Measurements from ENCODE around the gene GVQW3.

GRCh38 chr11:76339221-76339620 lies 41.9 kb upstream of the GVQW3 start:
- TF ChIP-seq ZNF274 (IDR thresholded peaks at IDR 0.05; ENCODE audit: low read depth, low read length) (no peak), YY1 (IDR thresholded peaks at IDR 0.05; ENCODE audit: insufficient read depth, insufficient read length) (no peak)
